Coronary artery (tissue), 2 donors: ENCODE results near the gene GLYR1.

Experiments used
- DNase-seq: peaks from one replicate; pipeline ENCODE4 v3.0.0-alpha.2; 2017; ENCODE audit warnings: low spot score
- H3K27ac ChIP-seq, 2 donors: fragments of 200-600 bp; sonication (generic); one replicate each; pipeline ENCODE4 v1.5.1; 2016 to 2019
- H3K4me3 ChIP-seq: fragments of 200-600 bp; sonication (generic); 2 replicates; pipeline ENCODE4 v1.5.1; 2016; ENCODE audit warnings: mild to moderate bottlenecking, moderate library complexity
- TF ChIP-seq, protein P1 (sequence below): fragments of 200-600 bp; sonication (generic); IDR thresholded peaks from one replicate; pipeline ENCODE4 v1.5.1; 2019; ENCODE audit warnings: antibody characterized with exemption

Gene GLYR1

DNA sequence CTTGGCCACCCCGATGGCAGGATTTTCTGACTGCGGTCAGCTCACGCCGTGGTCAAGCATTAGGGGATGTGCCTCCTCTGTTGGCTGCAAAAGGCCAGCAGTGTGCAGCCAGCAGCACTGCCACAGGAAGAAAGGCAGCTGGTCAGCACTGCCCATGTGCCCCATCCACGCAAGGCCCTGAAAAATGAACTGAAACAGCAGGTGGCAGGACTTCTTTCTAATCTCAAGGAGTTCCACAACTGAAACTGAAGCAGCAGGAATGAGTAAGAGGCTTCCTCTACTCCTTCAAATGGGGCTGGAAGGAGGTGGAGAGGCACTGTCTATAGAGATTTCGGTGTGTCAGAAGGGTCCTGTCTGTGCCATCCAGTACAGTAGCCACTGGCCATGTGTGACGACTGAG is 83.3 kb downstream of the GLYR1 start:
- Histone ChIP-seq H3K27ac (no peak overlapping the region), H3K4me3 (no peak overlapping the region)
- DNase-seq: no peak

DNA sequence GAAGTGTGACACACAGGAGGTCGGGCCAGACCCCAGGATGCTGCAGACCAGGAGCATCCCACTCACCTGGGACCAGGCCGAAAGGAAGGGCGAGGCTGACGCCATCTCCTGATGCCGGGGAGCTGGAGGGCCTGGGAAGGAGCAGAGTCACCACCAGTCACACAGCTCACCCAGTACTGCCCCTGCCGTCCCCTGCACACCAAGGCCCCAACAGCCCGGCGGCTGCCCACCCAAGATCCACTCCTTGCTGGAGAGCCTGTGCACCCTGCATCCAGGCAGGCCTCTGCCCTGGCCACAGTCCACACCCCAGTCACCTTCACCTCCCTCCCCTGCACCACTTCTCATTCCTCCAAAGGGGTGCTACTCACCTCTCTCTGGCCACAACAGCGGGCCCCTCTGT is 84.9 kb downstream of the GLYR1 start:
- no peak for DNase-seq
- Histone ChIP-seq H3K4me3 (no peak overlapping the region), H3K27ac (no peak overlapping the region)
- TF ChIP-seq, protein P1, sequence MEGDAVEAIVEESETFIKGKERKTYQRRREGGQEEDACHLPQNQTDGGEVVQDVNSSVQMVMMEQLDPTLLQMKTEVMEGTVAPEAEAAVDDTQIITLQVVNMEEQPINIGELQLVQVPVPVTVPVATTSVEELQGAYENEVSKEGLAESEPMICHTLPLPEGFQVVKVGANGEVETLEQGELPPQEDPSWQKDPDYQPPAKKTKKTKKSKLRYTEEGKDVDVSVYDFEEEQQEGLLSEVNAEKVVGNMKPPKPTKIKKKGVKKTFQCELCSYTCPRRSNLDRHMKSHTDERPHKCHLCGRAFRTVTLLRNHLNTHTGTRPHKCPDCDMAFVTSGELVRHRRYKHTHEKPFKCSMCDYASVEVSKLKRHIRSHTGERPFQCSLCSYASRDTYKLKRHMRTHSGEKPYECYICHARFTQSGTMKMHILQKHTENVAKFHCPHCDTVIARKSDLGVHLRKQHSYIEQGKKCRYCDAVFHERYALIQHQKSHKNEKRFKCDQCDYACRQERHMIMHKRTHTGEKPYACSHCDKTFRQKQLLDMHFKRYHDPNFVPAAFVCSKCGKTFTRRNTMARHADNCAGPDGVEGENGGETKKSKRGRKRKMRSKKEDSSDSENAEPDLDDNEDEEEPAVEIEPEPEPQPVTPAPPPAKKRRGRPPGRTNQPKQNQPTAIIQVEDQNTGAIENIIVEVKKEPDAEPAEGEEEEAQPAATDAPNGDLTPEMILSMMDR: no peak

More for the DNA sequence above, 83.3 kb downstream of the GLYR1 start:
- TF ChIP-seq, protein P1: no peak

DNA sequence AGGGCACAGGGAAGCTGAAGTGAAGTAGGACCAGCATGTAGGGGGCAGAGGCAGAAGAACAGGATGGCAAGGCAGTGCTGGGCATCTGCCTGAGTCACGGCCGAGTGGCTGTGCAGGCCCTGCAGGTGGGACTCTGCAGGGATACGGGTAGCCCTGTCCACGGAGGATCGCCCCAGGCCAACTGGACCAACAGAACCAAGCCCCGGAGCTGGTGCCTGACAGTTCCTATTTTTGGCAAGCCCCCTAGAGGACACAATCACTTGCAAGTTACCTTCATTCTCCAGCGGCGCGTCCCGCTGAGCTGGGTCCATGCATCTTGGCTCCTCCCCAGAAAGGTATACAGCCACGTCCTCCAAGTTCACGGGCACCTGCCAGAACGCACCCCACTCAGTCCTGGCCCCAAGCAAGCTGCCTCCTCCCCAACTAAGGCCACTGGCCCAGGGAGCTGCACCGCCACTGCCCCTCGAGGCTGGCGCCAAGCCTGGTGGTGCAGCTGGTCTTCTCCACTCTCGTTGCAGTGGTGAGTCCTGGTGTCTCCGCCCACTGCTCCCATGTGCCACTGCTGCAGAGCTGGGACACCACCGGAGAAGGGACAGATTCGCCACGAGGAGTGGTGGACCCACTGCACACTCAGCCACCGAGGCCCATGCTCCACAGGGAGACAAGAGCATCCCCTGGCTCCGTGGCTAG is 86.7 kb downstream of the GLYR1 start:
- no peak overlapping the region for H3K4me3 ChIP-seq
- TF ChIP-seq, protein P1: no peak
- H3K27ac ChIP-seq: no peak overlapping the region
- no peak for DNase-seq

DNA sequence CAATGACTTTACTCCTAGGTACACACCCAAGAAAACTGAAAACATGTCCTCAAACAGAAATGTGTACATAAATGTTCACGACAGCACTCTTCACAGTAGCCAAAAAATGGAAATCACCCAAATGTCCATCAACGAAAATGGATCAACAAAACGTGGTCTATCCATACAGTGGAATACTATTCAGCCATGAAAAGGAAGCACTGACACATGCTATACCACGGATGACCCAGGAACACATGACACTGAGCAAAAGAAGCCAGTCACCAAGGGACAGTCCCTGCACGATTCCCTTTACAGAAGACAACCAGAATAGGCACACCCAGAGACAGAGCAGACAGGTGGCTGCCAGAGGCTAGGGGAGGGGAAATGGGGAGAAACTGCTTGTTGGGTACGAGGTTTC is 91.4 kb downstream of the GLYR1 start:
- TF ChIP-seq, protein P1: no peak
- H3K27ac ChIP-seq: no peak overlapping the region
- H3K4me3 ChIP-seq: no peak overlapping the region
- no peak for DNase-seq

DNA sequence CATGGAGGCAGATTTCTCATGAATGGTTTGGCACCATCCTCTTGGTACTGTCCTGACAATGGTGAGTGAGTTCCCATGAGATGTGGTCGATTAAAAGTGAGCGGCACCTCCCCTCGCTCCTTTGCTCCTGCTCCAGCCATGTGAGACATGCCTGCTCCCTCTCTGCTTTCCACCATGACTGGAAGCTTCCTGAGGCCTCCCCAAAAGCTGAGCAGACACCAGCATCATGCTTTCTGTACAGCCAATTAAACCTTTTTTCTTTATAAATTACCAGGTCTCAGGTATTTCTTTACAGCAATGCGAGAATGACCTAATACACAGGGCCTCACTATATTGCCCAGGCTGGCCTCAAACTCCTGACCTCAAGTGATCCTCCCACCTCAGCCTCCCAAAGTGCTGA is 92.2 kb downstream of the GLYR1 start:
- TF ChIP-seq, protein P1: no peak
- DNase-seq: no peak
- Histone ChIP-seq H3K4me3 (no peak overlapping the region), H3K27ac (no peak overlapping the region)

DNA sequence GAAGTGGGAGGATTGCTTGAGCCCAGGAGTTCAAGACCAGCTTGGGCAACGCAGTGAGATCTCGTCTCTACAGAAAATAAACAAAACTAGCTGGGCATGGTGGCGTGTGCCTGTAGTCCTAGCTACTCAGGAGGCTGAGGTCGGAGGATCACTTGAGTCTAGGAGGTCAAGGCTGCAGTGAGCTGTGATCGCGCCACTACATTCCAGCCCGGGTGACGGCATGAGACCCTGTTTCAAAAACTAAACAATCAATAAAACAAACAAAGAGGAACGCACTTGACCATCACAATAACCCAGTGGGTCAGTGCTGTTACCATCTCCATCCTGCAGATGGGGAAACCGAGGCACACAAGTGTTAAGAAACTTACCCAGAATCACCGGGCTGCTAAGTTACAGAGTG is 93.9 kb downstream of the GLYR1 start:
- TF ChIP-seq, protein P1: no peak
- H3K4me3 ChIP-seq: no peak overlapping the region
- no peak overlapping the region for H3K27ac ChIP-seq
- DNase-seq: no peak
